ENCODE measurements around the gene NAIF1.

Gene NAIF1

GRCh38 chr9:128102196-128102595, 35.1 kb upstream of the NAIF1 start:
- no peak for DNase-seq (ENCODE audit: low read depth in 2 of 2)

- DNase-seq (ENCODE audit: low read depth in 2 of 2) = no peak
These were observed 34.6 kb upstream of the NAIF1 start for GRCh38 chr9:128101690-128102089.

- no peak for DNase-seq (ENCODE audit: low read depth in 2 of 2)
These were observed 34.1 kb upstream of the NAIF1 start for GRCh38 chr9:128101231-128101661.

GRCh38 chr9:128100581-128100980, 33.5 kb upstream of the NAIF1 start:
- no peak for DNase-seq (ENCODE audit: low read depth in 2 of 2)

- DNase-seq (ENCODE audit: low read depth in 2 of 2) = no peak
These were observed 32.9 kb upstream of the NAIF1 start for GRCh38 chr9:128099932-128100491.

- DNase-seq (ENCODE audit: low read depth in 2 of 2) = no peak
These were observed 32.3 kb upstream of the NAIF1 start for GRCh38 chr9:128099231-128099931.

GRCh38 chr9:128098297-128099230, 31.4 kb upstream of the NAIF1 start:
- peak; percentile 39 to 69 for DNase-seq (ENCODE audit: low read depth in 2 of 2)

GRCh38 chr9:128097543-128098296, 30.6 kb upstream of the NAIF1 start:
- DNase-seq (ENCODE audit: low read depth in 2 of 2) = no peak

- DNase-seq (ENCODE audit: low read depth in 2 of 2) = no peak
These were observed 29.8 kb upstream of the NAIF1 start for GRCh38 chr9:128096616-128097536.

GRCh38 chr9:128094950-128095544, 27.9 kb upstream of the NAIF1 start:
- no peak for DNase-seq (ENCODE audit: low read depth in 2 of 2)

GRCh38 chr9:128094166-128094949, 27.2 kb upstream of the NAIF1 start:
- DNase-seq (ENCODE audit: low read depth in 2 of 2) = peak; percentile 61 to 73

GRCh38 chr9:128093011-128093410, 25.9 kb upstream of the NAIF1 start:
- DNase-seq (ENCODE audit: low read depth in 2 of 2) = no peak

GRCh38 chr9:128092199-128092977, 25.3 kb upstream of the NAIF1 start:
- no peak for DNase-seq (ENCODE audit: low read depth in 2 of 2)

GRCh38 chr9:128091571-128091970, 24.5 kb upstream of the NAIF1 start:
- DNase-seq (ENCODE audit: low read depth in 2 of 2) = no peak

- DNase-seq (ENCODE audit: low read depth in 2 of 2) = no peak
These were observed 24.0 kb upstream of the NAIF1 start for GRCh38 chr9:128091144-128091543.

- DNase-seq (ENCODE audit: low read depth in 2 of 2) = no peak
These were observed 22.2 kb upstream of the NAIF1 start for GRCh38 chr9:128089299-128089698.

- no peak for DNase-seq (ENCODE audit: low read depth in 2 of 2)
These were observed 21.3 kb upstream of the NAIF1 start for GRCh38 chr9:128088253-128088945.

GRCh38 chr9:128087262-128087661, 20.1 kb upstream of the NAIF1 start:
- DNase-seq (ENCODE audit: low read depth in 2 of 2) = no peak
